Adipocyte (in vitro differentiated cells): ENCODE data around the gene RAB6B.
A peak's percentile ranks its signal among the peaks of the same experiment; 100 is the strongest.

Experiments used
- DNase-seq: peaks from one replicate; pipeline ENCODE4 v3.0.0-alpha.2; 2015; ENCODE audit warnings: low read depth
- H3K27me3 ChIP-seq: replicated peaks from 2 replicates; pipeline ENCODE4 v1.7.0; 2013; ENCODE audit warnings: mild to moderate bottlenecking, low read length, moderate library complexity; ENCODE audit not compliant: control insufficient read depth, insufficient read depth
- H3K36me3 ChIP-seq: 2 replicates; pipeline ENCODE4 v1.7.0; 2013; ENCODE audit warnings: low read length, mild to moderate bottlenecking, moderate library complexity; ENCODE audit not compliant: control insufficient read depth, insufficient read depth, severe bottlenecking
- H3K4me1 ChIP-seq: 2 replicates; pipeline ENCODE4 v1.7.0; 2013; ENCODE audit warnings: mild to moderate bottlenecking, low read length, moderate library complexity; ENCODE audit not compliant: control insufficient read depth, insufficient read depth
- H3K4me3 ChIP-seq: 2 replicates; pipeline ENCODE4 v1.7.0; 2013; ENCODE audit warnings: mild to moderate bottlenecking, low read length, moderate library complexity
- H3K9ac ChIP-seq: 2 replicates; pipeline ENCODE4 v1.7.0; 2013; ENCODE audit warnings: mild to moderate bottlenecking, low read length, moderate library complexity
- H3K9me3 ChIP-seq: 2 replicates; pipeline ENCODE4 v1.7.0; 2013; ENCODE audit warnings: mild to moderate bottlenecking, low read length, moderate library complexity; ENCODE audit not compliant: control insufficient read depth

Gene RAB6B

GRCh38 chr3:133928136-133928893, 32.6 kb upstream of the RAB6B start:
- H3K27me3 ChIP-seq, result peaks cover 3% of the 10 kb centered on the region
- H3K36me3 ChIP-seq, result no peaks in the 10 kb centered on the region
- peak overlapping the region; percentile 81 for H3K4me3 ChIP-seq
- peak overlapping the region; percentile 80 for H3K9ac ChIP-seq
- peaks cover 9% of the 10 kb centered on the region for H3K4me1 ChIP-seq
- H3K9me3 ChIP-seq, result no peaks in the 10 kb centered on the region
- DNase-seq, result no peak

GRCh38 chr3:133927540-133928066, 31.9 kb upstream of the RAB6B start:
- Histone ChIP-seq H3K4me3 (peak overlapping the region; percentile 81), H3K36me3 (no peaks in the 10 kb centered on the region), H3K4me1 (peaks cover 9% of the 10 kb centered on the region), H3K9ac (peak overlapping the region; percentile 80), H3K27me3 (peaks cover 3% of the 10 kb centered on the region), H3K9me3 (no peaks in the 10 kb centered on the region)
- DNase-seq, result peak; percentile 87

GRCh38 chr3:133926736-133927539, 31.3 kb upstream of the RAB6B start:
- Histone ChIP-seq H3K4me3 (peak overlapping the region; percentile 81), H3K4me1 (peaks cover 9% of the 10 kb centered on the region), H3K9me3 (no peaks in the 10 kb centered on the region), H3K27me3 (peaks cover 3% of the 10 kb centered on the region), H3K9ac (peak overlapping the region; percentile 80), H3K36me3 (no peaks in the 10 kb centered on the region)
- DNase-seq, result peak; percentile 2

- DNase-seq, result no peak
- Histone ChIP-seq H3K36me3 (no peaks in the 10 kb centered on the region), H3K9ac (no peak overlapping the region)
Measured at GRCh38 chr3:133925960-133926735, 30.5 kb upstream of the RAB6B start.

GRCh38 chr3:133924041-133924440, 28.4 kb upstream of the RAB6B start:
- Histone ChIP-seq H3K27me3 (peaks cover 3% of the 10 kb centered on the region), H3K9ac (no peak overlapping the region), H3K4me1 (peaks cover 6% of the 10 kb centered on the region), H3K9me3 (no peaks in the 10 kb centered on the region), H3K4me3 (no peak overlapping the region), H3K36me3 (no peaks in the 10 kb centered on the region)
- DNase-seq, result peak; percentile 30

More at GRCh38 chr3:133925960-133926735, 30.5 kb upstream of the RAB6B start:
- Histone ChIP-seq H3K27me3 (peaks cover 3% of the 10 kb centered on the region), H3K4me1 (peaks cover 9% of the 10 kb centered on the region), H3K9me3 (no peaks in the 10 kb centered on the region), H3K4me3 (no peak overlapping the region)

- H3K9me3 ChIP-seq, result no peaks in the 10 kb centered on the region
- no peaks in the 10 kb centered on the region for H3K27me3 ChIP-seq
- H3K4me1 ChIP-seq, result no peaks in the 10 kb centered on the region
- no peak overlapping the region for H3K9ac ChIP-seq
- H3K36me3 ChIP-seq, result no peaks in the 10 kb centered on the region
- DNase-seq, result no peak
- no peak overlapping the region for H3K4me3 ChIP-seq
Measured at GRCh38 chr3:133921592-133921991, 25.9 kb upstream of the RAB6B start.

GRCh38 chr3:133917144-133917543, 21.5 kb upstream of the RAB6B start:
- peaks cover 9% of the 10 kb centered on the region for H3K27me3 ChIP-seq
- no peaks in the 10 kb centered on the region for H3K4me1 ChIP-seq
- H3K36me3 ChIP-seq, result no peaks in the 10 kb centered on the region
- no peak overlapping the region for H3K9ac ChIP-seq
- H3K4me3 ChIP-seq, result no peak overlapping the region
- DNase-seq, result no peak
- no peaks in the 10 kb centered on the region for H3K9me3 ChIP-seq

- Histone ChIP-seq H3K27me3 (peaks cover 9% of the 10 kb centered on the region), H3K4me1 (no peaks in the 10 kb centered on the region), H3K9me3 (no peaks in the 10 kb centered on the region), H3K4me3 (no peak overlapping the region), H3K36me3 (no peaks in the 10 kb centered on the region), H3K9ac (no peak overlapping the region)
- no peak for DNase-seq
Measured at GRCh38 chr3:133915685-133916658, 20.3 kb upstream of the RAB6B start.

GRCh38 chr3:133914839-133915600, 19.3 kb upstream of the RAB6B start:
- Histone ChIP-seq H3K4me3 (no peak overlapping the region), H3K4me1 (no peaks in the 10 kb centered on the region), H3K27me3 (peaks cover 9% of the 10 kb centered on the region), H3K36me3 (no peaks in the 10 kb centered on the region), H3K9ac (no peak overlapping the region), H3K9me3 (no peaks in the 10 kb centered on the region)
- DNase-seq, result no peak

GRCh38 chr3:133910422-133910821, 14.7 kb upstream of the RAB6B start:
- DNase-seq, result no peak
- Histone ChIP-seq H3K36me3 (no peaks in the 10 kb centered on the region), H3K9me3 (no peaks in the 10 kb centered on the region), H3K4me3 (no peak overlapping the region), H3K27me3 (no peaks in the 10 kb centered on the region), H3K4me1 (no peaks in the 10 kb centered on the region), H3K9ac (no peak overlapping the region)
